Measurements from ENCODE around the gene MRPL36.

- TF ChIP-seq CTCF (IDR thresholded peaks at IDR 0.05; ENCODE audit: low read depth, low read length) (no peak), EZH2phosphoT487 (IDR thresholded peaks at IDR 0.05; ENCODE audit: low read depth) (no peak)
Observed at GRCh38 chr5:1772634-1773033, 27.0 kb downstream of the MRPL36 start.

All from OCI-LY3 (cell line).